ENCODE results near the gene C11orf42. TPM values are rescaled to one million over a fixed set of nuclear protein-coding genes. Genes with fewer than 3 reads are reported as not detected.
"Not testable (repeated sequence)": the region's sequence is repeated elsewhere in the genome, so short reads cannot be mapped to it uniquely, and the experiment has no call there.

C11orf42 gene
- total RNA-seq, 1 donor from 2014 or later, result not detected

- no peak for DNase-seq (ENCODE audit: extremely low read depth, low read depth, low spot score)
Observed at GRCh38 chr11:6217722-6218121, 12.4 kb downstream of the C11orf42 start.

DNA sequence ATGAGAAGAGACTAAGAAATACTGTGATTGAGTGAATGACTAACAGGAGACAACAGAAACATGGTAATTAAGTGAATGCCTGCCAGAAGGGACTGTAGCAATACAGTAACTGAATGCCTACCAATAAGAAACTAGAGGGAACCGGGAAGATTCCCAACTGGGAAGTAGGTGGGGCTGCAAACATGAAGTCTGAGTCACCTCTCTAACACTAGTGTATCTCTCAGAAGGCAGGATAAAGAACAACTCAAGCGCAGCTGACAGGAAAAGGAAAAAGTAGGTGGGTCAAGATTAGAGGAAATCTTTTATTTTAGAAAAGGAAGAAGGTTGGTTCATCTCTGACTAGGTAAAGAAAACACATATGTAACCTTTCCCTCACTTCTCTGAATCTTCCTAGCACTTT lies 14.0 kb downstream of the C11orf42 start:
- DNase-seq (ENCODE audit: extremely low read depth, low read depth, low spot score), result no peak

DNA sequence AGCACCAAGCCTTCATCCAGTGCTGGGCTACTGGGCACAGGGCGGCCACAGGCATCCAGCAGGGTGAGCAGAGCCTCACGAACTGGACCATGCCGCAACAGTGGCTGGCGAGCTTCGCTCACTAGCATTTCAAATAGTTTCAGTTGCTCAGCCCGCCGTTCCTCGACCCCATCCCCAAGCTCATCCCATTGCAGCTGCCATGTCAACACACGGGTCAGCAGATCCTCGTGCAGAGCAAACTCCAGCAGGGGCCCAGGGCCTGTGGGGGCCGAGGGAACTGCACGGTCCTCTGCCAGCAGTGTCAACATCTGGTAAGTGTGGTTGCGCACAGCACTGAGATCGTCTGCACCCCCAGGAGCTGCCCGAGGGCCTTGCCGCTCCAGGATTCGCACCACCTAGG lies 18.5 kb downstream of the C11orf42 start:
- DNase-seq (ENCODE audit: extremely low read depth, low read depth, low spot score), result no peak

GRCh38 chr11:6224421-6224820 lies 19.1 kb downstream of the C11orf42 start:
- DNase-seq (ENCODE audit: extremely low read depth, low read depth, low spot score), result no peak

- no peak for DNase-seq (ENCODE audit: extremely low read depth, low read depth, low spot score)
Observed at GRCh38 chr11:6225024-6225423, 19.7 kb downstream of the C11orf42 start.

DNA sequence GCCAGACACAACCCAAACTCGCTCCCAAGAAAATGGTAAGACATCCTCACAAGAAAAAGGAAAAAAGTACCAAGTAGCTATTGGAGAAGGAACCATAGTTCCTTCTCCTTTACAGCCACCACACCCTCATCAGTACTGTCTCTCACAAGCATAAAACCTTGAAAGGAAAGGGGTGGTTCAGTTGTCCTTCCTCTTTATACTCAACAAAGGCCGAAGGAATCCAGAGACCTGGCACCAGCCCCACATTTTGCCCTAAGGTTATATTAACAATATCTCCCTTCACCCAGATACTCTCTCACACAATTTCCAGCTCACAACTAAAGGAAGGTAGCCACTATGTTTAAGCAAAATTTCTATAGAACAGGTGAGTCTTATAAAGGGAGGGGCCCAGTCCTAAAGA lies 20.5 kb downstream of the C11orf42 start:
- no peak for DNase-seq (ENCODE audit: extremely low read depth, low read depth, low spot score)

GRCh38 chr11:6228520-6228919 lies 23.2 kb downstream of the C11orf42 start:
- DNase-seq (ENCODE audit: extremely low read depth, low read depth, low spot score), result no peak

- DNase-seq (ENCODE audit: extremely low read depth, low read depth, low spot score), result no peak
Observed at GRCh38 chr11:6229911-6230310, 24.6 kb downstream of the C11orf42 start.

GRCh38 chr11:6232899-6233298 lies 27.5 kb downstream of the C11orf42 start:
- no peak for DNase-seq (ENCODE audit: extremely low read depth, low read depth, low spot score)

DNA sequence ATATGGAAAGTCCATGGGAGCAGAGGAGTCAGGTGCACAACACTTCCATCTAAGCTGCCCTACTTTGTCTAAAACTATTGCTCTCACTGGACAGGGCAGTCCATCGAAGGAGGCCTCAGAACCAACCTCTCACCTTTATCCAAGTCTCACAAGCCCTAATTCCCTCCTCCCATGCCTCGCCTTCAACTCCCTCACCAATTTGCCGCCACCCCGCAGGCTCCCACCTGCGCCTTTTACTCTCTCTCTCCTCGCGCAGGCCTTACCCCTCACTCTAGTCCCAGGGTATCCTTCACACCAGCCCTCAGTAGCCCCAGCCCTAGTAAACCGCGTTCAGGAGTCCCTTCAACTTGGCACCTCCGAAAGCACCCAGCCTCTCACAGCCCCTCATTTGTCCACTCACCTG lies 28.6 kb downstream of the C11orf42 start:
- DNase-seq (ENCODE audit: extremely low read depth, low read depth, low spot score), result no peak

DNA sequence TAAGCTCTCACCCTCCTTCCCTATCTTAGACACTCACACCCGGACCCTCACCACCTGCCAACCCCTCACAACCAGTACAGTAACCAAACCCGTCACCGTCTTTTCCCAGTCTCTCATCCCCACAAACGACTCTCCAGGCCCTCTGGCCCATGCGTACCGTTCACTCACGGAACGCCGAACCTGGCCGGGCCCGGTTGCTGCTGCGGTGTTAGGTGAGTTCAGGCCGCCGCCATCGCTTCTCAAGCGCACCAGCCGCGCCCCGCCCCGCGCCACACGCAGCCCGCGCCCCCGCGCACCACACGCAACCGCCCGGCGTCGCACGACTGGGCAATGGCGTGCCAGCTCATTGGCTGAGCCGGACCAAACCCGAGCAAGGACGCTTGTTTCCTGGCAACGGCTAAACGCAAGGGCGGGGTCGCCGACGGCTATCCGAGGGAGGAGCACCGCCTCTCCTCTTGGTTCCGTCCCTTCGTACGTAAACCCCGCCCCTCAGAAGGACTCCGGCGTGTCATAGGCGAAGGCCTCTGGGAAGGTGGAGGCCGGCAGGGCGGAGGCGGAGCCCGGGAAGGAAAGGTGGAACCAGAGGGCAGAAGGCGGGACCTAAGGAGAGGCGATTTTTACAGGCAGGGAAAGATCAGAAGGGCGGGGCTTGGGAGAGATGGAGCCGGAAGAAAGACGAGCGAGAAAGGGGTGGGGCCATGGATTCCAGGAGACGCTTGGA lies 29.2 kb downstream of the C11orf42 start, which contains the start of gene FHIP1B:
FHIP1B (minus strand) TSS at position 250 of the 721 bp plus-strand sequence. CDS start 10,120 bp downstream, outside the sequence.
- DNase-seq (ENCODE audit: extremely low read depth, low read depth, low spot score), result peak; percentile 95

GRCh38 chr11:6237266-6237665 lies 31.9 kb downstream of the C11orf42 start:
- no peak for DNase-seq (ENCODE audit: extremely low read depth, low read depth, low spot score)

DNA sequence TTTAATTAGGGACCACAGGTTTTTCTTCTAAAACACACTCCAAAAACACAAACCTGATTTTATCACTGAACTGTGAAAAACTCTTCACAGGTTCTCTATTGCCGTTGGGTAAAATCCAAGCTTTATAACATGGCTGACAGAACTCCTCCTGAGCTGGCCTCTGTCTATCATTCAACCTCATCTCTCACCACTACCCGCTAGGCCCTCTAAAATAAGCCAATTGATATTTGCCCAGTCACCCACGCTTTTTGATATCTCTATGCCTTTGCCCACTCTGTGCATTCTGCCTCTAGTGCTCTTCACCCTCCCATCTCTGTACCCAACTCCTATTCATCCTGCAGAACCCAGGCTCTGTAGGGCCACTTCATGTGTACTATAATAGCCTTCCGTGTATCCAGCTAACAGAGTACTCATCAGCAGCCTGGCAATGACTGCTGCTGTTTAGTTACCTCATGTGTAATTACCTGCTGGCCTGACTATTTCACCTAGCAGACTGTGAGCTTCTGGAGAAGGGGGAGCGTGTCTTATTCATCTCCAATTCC lies 32.5 kb downstream of the C11orf42 start:
- no peak for DNase-seq (ENCODE audit: extremely low read depth, low read depth, low spot score)

- no peak for DNase-seq (ENCODE audit: extremely low read depth, low read depth, low spot score)
Observed at GRCh38 chr11:6238902-6239301, 33.5 kb downstream of the C11orf42 start, which contains the start of gene CNGA4. TSS of gene CNGA4 (plus strand) at chr11:6239089. CDS start at chr11:6239207, 118 bp downstream.

DNA sequence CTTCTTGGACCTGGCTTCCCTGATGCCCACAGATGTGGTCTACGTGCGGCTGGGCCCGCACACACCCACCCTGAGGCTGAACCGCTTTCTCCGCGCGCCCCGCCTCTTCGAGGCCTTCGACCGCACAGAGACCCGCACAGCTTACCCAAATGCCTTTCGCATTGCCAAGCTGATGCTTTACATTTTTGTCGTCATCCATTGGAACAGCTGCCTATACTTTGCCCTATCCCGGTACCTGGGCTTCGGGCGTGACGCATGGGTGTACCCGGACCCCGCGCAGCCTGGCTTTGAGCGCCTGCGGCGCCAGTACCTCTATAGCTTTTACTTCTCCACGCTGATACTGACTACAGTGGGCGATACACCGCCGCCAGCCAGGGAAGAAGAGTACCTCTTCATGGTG lies 34.8 kb downstream of the C11orf42 start:
- no peak for DNase-seq (ENCODE audit: extremely low read depth, low read depth, low spot score)

DNA sequence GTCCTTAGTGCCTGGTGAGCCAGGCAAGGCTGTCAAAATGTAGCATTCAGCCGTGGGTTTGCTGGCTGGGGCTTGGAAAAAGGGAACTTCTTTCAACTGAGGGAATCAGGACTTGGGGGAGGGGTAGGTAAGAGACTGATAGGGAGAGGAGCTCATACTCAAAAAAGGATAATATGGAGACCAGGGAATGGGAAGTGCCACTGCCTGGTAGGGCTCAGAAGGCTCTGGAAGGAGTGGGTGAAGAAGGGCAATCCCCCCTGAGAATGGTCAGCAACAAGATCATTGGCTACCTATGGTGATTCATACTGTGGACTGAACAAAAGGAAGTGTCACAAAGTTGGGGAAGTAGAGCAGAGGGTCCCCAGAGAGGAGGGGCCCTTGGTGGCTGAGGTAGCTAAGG lies 35.4 kb downstream of the C11orf42 start:
- no peak for DNase-seq (ENCODE audit: extremely low read depth, low read depth, low spot score)

GRCh38 chr11:6241316-6241715 lies 36.0 kb downstream of the C11orf42 start:
- no peak for DNase-seq (ENCODE audit: extremely low read depth, low read depth, low spot score)

DNA sequence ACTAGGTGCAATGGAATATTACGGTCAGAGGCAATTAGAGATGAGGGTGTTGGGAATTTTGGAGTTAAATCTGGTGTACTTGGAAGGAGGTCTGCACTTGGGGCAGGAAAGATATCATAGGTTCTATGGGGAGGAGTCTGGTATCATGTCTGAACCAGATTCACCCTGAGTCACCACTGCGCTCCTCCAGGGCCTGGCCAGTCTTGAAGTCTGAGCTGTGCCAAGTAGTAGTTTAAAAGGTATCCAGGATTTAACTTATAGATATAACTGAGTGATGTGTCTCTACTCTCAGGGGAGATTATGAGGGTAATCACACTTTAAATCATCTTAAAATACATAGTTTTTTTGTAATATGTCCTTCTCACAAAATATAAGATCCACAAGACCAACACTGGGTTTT lies 40.2 kb downstream of the C11orf42 start:
- no peak for DNase-seq (ENCODE audit: extremely low read depth, low read depth, low spot score)

- no peak for DNase-seq (ENCODE audit: extremely low read depth, low read depth, low spot score)
Observed at GRCh38 chr11:6248248-6248647, 42.9 kb downstream of the C11orf42 start.

DNA sequence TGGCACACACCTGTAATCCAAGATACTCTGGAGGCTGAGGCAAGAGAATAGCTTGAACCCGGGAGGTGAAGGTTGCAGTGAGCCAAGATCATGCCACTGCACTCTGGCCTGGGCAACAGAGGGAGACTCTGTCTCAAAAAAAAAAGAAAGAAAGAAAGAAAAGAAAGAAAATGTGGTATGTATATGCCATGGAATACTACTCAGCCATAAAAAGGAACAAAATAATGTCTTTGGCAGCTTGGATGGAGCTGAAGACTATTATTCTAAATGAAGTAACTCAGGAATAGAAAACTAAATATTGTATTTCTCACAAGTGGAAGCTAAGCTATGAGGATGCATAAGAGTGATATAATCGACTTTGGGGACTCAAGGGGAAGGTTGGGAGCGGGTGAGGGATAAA lies 43.5 kb downstream of the C11orf42 start:
- DNase-seq (ENCODE audit: extremely low read depth, low read depth, low spot score), result not testable (repeated sequence)

DNA sequence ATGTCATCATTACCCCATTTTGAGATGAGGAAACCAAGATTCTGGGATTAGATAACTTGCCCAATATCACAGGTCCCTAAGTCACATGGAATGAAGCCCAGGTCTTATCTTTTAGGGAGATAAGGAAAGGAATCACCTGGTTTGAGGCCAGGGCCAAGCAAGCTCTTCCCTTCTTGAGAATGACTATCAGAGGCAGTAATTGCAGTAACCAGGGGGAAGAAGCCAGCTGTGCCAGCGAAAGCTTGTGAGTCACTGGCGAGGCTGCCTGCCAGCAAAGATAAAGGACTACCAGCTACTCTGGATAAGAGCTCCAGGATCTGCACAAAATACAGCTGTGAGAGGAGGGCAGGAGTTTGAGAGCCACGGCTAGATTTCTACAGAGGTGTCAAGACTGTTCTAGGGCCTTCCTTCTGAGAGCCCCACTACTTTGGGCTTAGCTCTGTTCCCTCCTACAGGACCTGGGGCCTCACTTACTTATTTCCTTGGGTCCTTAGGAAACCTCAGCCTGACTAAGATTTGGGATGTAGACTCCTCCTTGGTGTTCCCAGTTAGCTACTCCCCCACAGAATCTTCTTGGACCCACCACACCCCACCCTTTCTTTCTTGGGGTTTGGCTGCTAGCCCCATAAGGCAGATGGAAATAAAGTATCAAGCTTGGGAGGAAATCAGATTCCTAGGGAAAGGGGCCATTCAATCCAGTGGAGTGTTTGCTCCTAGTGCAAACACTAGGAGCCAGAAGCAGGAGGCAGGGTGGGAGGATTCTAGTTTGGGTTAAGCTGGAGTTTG lies 44.6 kb downstream of the C11orf42 start:
- DNase-seq (ENCODE audit: extremely low read depth, low read depth, low spot score), result no peak
